Thoracic aorta (tissue), 2 donors: ENCODE results near the gene C6orf136. TPM values are rescaled to one million over a fixed set of nuclear protein-coding genes. Genes with fewer than 3 reads are reported as not detected.
"Not testable (repeated sequence)": the region's sequence is repeated elsewhere in the genome, so short reads cannot be mapped to it uniquely, and the experiment has no call there.

Experiments used
- ATAC-seq: fragments of 150-250 bp; one replicate; pipeline ENCODE4 v1.8.0; 2017; ENCODE audit warnings: low read depth; ENCODE audit not compliant: insufficient number of reproducible peaks, low FRiP score
- DNase-seq: peaks from one replicate; pipeline ENCODE4 v3.0.0-alpha.2; 2020; ENCODE audit warnings: low spot score
- H3K27ac ChIP-seq, 2 donors: fragments of 200-600 bp; sonication (generic); 1 replicate in 1 of 2; 2 replicates in 1 of 2; pipeline ENCODE4 v1.5.1; 2016; ENCODE audit warnings: mild to moderate bottlenecking in 2 of 2, moderate library complexity in 2 of 2
- H3K27me3 ChIP-seq: fragments of 200-600 bp; sonication (generic); replicated peaks from 2 replicates; pipeline ENCODE4 v1.6.0; 2016; ENCODE audit warnings: mild to moderate bottlenecking; ENCODE audit not compliant: insufficient read depth
- H3K36me3 ChIP-seq: fragments of 200-600 bp; sonication (generic); one replicate; pipeline ENCODE4 v1.5.1; 2016
- H3K4me1 ChIP-seq, 2 donors: fragments of 200-600 bp; sonication (generic); 1 replicate in 1 of 2; 2 replicates in 1 of 2; pipeline versions ENCODE4 v1.5.1 to v1.6.0; 2016; ENCODE audit warnings: low read depth in 2 of 2, mild to moderate bottlenecking in 1 of 2; ENCODE audit not compliant: control insufficient read depth in 1 of 2
- H3K4me3 ChIP-seq: fragments of 200-600 bp; sonication (generic); 2 replicates; pipeline ENCODE4 v1.5.1; 2016; ENCODE audit warnings: mild to moderate bottlenecking
- H3K9me3 ChIP-seq: fragments of 200-600 bp; sonication (generic); 2 replicates; pipeline ENCODE4 v1.5.1; 2016
- CTCF ChIP-seq: fragments of 200-600 bp; sonication (generic); IDR thresholded peaks from one replicate; pipeline ENCODE4 v1.5.1; 2019; ENCODE audit warnings: antibody characterized with exemption
- total RNA-seq, 2 donors: library from RNA; depleted of rRNA; stranded (reverse); fragments of >200 nt; gene quantifications; one replicate each; pipeline versions ENCODE4 v1.1.0 to v1.2.3, GENCODE V29; 2016

Gene C6orf136
- total RNA-seq, 2 donors from 2014 or later: 17.1 to 30.3 TPM

GRCh38 chr6:30655743-30656094 lies 8.8 kb downstream of the C6orf136 start:
- Histone ChIP-seq H3K9me3 (no peaks in the 10 kb centered on the region), H3K4me1 (no peaks in the 10 kb centered on the region), H3K4me3 (no peak overlapping the region), H3K27ac (no peak overlapping the region), H3K27me3 (no peaks in the 10 kb centered on the region), H3K36me3 (peaks cover 77% of the 10 kb centered on the region)
- DNase-seq: no peak
- TF ChIP-seq CTCF: no peak
- no peak for ATAC-seq

GRCh38 chr6:30656513-30656912 lies 9.6 kb downstream of the C6orf136 start:
- no peak for DNase-seq
- Histone ChIP-seq H3K27ac (no peak overlapping the region), H3K4me3 (no peak overlapping the region), H3K4me1 (no peaks in the 10 kb centered on the region), H3K9me3 (no peaks in the 10 kb centered on the region), H3K27me3 (no peaks in the 10 kb centered on the region), H3K36me3 (peaks cover 74% of the 10 kb centered on the region)
- no peak for TF ChIP-seq CTCF
- no peak for ATAC-seq

- Histone ChIP-seq H3K4me3 (no peak overlapping the region), H3K4me1 (no peaks in the 10 kb centered on the region), H3K36me3 (peaks cover 77% of the 10 kb centered on the region), H3K9me3 (no peaks in the 10 kb centered on the region), H3K27ac (no peak overlapping the region), H3K27me3 (no peaks in the 10 kb centered on the region)
- no peak for DNase-seq
- ATAC-seq: no peak
- no peak for TF ChIP-seq CTCF
These were observed 10.5 kb downstream of the C6orf136 start for GRCh38 chr6:30657454-30657853.

GRCh38 chr6:30657922-30658321 lies 11.0 kb downstream of the C6orf136 start:
- not testable (repeated sequence) for ATAC-seq, H3K4me1 ChIP-seq, H3K27me3 ChIP-seq, H3K4me3 ChIP-seq, DNase-seq, H3K9me3 ChIP-seq, H3K27ac ChIP-seq
- H3K36me3 ChIP-seq: peaks cover 78% of the 10 kb centered on the region

GRCh38 chr6:30664994-30665767 lies 18.2 kb downstream of the C6orf136 start:
- H3K9me3 ChIP-seq: no peaks in the 10 kb centered on the region
- no peak for ATAC-seq
- H3K27me3 ChIP-seq: no peaks in the 10 kb centered on the region
- no peak overlapping the region for H3K27ac ChIP-seq
- no peak overlapping the region for H3K4me3 ChIP-seq
- H3K4me1 ChIP-seq: no peaks in the 10 kb centered on the region
- peaks cover 61% of the 10 kb centered on the region for H3K36me3 ChIP-seq
- TF ChIP-seq CTCF: no peak
- DNase-seq: no peak

- not testable (repeated sequence) for ATAC-seq
- peaks cover 61% of the 10 kb centered on the region for H3K36me3 ChIP-seq
These were observed 19.4 kb downstream of the C6orf136 start for GRCh38 chr6:30666300-30666699.

More at GRCh38 chr6:30666300-30666699, 19.4 kb downstream of the C6orf136 start:
- H3K27ac ChIP-seq, DNase-seq, H3K4me3 ChIP-seq, H3K9me3 ChIP-seq, H3K27me3 ChIP-seq, H3K4me1 ChIP-seq: not testable (repeated sequence)
